KBM-7 (cell line): ENCODE measurements around the gene C1orf105.
A peak's percentile ranks its signal among the peaks of the same experiment; 100 is the strongest.

Experiments
- DNase-seq: peaks from one replicate; pipeline ENCODE4 v3.0.0-alpha.2; 2015
- in situ Hi-C: fragments of 300-500 bp; cut with MboI; formaldehyde crosslinking; loops from 2 replicates; pipeline ENCODE4 v1.14.3; 2020; ENCODE audit warnings: low sequenced_read_pairs, low pct_unique_long_range_greater_than_20kb, mixed read lengths

The C1orf105 gene

DNA sequence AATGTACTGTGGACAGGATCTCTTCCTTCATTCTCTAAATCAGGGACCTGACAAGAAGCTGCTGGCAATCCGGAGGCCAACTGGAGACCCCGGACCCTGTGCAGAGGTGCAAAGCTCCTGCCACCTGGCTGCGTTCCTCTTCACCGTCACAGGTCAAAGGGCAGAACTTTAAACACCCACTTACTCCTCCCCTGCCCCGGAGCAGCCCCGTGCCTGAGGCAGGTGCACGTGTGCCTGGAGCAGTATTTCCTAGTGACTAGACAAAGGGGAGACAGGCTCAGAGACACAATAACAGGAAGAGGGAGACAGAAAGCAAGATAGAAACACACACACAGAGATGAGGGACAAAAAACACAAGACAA lies 30.0 kb downstream of the C1orf105 start:
- no peak for DNase-seq
- in situ Hi-C loops, result no loop called here

GRCh38 chr1:172451002-172451443 lies 30.5 kb downstream of the C1orf105 start:
- in situ Hi-C loops, result no loop called here
- no peak for DNase-seq

DNA sequence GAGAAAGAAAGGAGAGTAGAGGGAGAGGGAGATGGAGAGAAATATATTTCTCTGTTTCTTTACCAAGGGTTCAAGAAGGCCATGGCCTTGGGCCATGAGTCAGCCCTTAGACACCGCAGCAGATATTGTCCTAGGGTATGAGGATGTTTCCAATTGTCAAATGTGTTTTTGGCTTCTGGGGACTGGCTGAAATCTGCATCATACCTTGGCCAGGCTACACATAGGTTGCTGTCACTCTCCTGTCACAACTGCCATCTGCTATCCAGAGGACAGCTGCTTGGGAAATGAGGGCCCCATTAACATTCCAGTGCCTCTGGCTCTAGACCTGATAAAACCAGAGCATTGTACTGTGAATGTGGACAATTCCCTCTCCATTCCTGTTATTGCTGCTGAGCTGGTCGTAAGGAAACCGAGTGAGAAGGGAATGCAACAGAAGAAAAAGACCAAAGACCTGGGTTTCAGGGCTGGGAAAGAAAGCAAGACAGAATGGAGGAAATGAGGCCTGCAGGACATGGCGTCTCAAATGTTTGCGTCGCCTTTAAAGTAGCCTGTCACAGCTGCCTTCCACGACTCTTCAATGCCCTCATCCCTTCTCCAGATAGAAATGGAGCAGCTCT lies 32.2 kb downstream of the C1orf105 start:
- no peak for DNase-seq
- in situ Hi-C loops, result no loop called here

DNA sequence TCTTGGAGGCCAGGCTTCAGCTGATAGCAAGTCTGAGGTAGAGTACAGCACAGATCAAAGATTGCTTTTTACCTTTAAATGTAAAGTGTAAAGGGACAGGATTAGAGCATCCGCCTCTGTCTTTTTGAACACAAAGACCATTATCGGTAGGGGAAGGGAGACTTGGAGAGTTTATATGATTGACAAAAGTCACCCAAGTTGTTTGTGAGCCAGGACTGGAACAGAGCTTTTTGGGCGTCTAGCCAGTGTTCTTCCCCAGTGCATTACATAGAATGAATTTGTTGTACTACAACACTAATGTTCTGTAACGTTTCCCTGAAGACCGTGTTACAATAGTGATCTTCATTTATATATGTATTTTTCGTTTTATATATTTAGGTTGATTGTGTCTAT lies 32.7 kb downstream of the C1orf105 start:
- in situ Hi-C loops, result no loop called here

DNA sequence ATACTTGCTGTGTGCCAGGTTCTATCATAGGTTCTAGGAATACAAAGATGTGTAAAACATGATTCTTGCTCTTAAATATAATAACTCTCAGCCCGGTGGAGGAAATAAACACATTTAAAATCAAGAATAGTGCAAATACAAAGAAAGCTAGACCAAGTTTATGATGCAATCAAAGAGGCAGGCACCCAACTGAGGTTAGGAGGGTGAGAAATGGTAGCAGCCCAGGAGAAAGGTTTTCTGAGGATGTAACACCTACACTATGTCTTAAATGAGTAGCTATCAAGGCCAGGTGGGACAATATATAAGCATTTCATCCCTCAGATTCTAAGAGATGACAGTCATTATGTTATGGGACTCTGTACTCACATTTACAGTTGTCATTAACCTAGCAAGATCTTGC lies 33.1 kb downstream of the C1orf105 start:
- DNase-seq, result no peak
- in situ Hi-C loops, result no loop called here

More for the DNA sequence above, 32.7 kb downstream of the C1orf105 start:
- DNase-seq, result no peak

DNA sequence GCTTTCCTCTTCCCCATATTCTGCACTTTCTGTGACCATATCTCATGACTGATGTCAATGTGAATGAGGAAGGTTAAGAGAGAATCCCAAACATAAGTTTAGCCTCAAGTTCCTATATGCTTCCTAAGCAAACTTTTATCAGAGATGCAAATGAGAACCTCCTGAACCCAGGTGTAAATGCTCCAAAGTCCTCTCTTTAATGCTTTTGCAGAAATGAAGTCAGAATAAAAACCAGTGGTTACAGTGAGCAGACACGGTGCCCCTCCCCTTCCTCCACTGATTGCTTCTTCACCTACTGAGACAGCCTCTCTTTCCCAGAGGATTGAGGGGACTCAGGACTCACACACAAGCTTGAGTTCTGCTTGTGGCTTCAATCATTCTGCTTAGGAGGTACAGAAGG lies 35.0 kb downstream of the C1orf105 start:
- in situ Hi-C loops, result no loop called here
- DNase-seq, result no peak

DNA sequence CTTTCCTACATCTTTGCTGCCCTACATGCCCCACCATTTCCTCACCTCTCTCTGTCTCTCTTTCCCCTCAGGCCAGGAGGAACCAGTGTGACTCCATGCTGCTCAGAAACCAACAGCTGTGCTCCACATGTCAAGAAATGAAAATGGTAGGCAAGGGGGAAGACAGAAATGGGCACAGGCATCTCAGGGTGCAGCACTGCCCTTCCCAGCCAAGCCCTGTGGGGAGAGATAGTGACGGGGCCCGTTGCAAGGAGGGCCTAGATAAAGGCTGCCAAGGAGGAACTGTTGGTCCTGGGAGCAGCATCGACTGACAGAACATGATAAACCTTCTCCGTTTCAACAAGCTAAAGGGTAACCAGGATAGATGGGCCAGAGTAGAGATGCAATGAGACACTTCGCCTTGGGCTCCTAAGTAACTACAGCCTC lies 35.9 kb downstream of the C1orf105 start:
- DNase-seq, result no peak
- in situ Hi-C loops, result no loop called here

GRCh38 chr1:172457479-172458130 lies 37.1 kb downstream of the C1orf105 start:
- no peak for DNase-seq
- in situ Hi-C loops, result no loop called here

GRCh38 chr1:172460177-172460576 lies 39.7 kb downstream of the C1orf105 start:
- in situ Hi-C loops, result no loop called here
- no peak for DNase-seq

DNA sequence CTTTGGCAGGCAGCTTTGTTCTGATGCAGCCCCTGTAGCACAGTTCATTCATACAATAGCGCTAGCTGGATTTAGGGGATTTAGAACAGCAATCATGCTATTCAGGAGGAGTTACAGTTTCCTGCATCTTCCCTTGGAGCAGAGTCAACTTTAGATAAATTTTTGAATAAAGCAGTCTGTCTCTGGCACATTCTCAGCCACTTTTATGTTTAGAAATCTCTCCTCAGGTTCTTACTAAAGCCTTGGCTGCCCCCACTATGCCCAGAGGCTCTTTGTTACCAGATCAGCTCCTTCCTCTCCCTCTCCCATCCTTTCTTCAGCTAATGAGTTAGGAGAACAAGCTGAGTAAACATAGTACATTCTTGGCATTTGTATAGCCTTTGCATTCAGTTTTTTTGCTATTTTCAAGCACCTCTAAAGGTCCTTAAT lies 40.4 kb downstream of the C1orf105 start:
- in situ Hi-C loops, result no loop called here
- no peak for DNase-seq

GRCh38 chr1:172465617-172466016 lies 45.1 kb downstream of the C1orf105 start:
- DNase-seq, result no peak
- in situ Hi-C loops, result no loop called here

- no peak for DNase-seq
- in situ Hi-C loops, result no loop called here
These were observed 46.4 kb downstream of the C1orf105 start for GRCh38 chr1:172466795-172467407.

GRCh38 chr1:172467446-172467845 lies 47.0 kb downstream of the C1orf105 start:
- in situ Hi-C loops, result no loop called here
- no peak for DNase-seq

GRCh38 chr1:172468296-172468695 lies 47.8 kb downstream of the C1orf105 start:
- in situ Hi-C loops, result no loop called here
- no peak for DNase-seq

DNA sequence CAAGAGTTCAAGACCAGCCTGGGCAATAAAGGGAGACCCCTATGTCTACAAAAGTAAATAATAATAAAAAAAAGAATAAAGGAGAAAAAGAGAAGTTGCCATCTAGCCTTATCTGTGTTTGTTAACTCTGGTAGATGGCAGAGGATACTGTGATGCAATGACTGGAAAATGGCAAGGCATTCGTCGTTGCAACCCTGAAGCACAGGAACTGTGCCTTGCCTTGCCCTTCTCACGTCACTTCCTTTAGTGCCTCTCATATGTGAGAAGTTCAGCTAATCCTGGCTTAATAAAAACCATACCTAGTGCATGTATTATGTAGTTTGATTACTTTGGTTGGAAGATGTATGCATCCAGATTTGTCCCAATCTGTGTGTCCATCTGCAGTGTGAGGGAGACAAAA lies 49.2 kb downstream of the C1orf105 start:
- in situ Hi-C loops, result no loop called here
- no peak for DNase-seq

DNA sequence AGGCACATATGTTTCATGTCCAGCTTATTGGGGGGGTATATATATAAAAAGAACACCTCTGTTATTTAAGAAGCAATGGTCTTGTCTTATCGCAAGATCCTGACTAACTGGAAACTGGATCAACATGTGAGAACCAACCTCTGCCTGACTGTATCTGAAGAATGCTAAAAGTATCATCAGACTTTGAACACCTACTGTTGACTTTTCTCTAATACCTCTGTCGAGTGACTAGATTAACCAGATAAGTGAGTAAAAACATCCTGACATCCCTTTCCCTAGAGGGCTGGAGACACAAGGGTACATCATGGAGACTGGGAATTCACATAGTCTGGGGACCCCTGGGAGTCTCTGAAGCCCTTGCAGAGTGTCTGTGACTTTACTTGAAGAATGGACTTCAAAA lies 49.7 kb downstream of the C1orf105 start:
- no peak for DNase-seq
- in situ Hi-C loops, result no loop called here

- in situ Hi-C loops, result no loop called here
These were observed 51.2 kb downstream of the C1orf105 start for GRCh38 chr1:172471666-172472065.

GRCh38 chr1:172472495-172472894 lies 52.0 kb downstream of the C1orf105 start:
- in situ Hi-C loops, result no loop called here
- DNase-seq, result no peak

More at GRCh38 chr1:172471666-172472065, 51.2 kb downstream of the C1orf105 start:
- no peak for DNase-seq

- in situ Hi-C loops, result no loop called here
- DNase-seq, result peak; percentile 58
These were observed 52.8 kb downstream of the C1orf105 start for GRCh38 chr1:172473302-172473701.

- no peak for DNase-seq
- in situ Hi-C loops, result no loop called here
These were observed 53.4 kb downstream of the C1orf105 start for GRCh38 chr1:172473842-172474241.
